ENCODE measurements around the gene UBAC2.

DNA sequence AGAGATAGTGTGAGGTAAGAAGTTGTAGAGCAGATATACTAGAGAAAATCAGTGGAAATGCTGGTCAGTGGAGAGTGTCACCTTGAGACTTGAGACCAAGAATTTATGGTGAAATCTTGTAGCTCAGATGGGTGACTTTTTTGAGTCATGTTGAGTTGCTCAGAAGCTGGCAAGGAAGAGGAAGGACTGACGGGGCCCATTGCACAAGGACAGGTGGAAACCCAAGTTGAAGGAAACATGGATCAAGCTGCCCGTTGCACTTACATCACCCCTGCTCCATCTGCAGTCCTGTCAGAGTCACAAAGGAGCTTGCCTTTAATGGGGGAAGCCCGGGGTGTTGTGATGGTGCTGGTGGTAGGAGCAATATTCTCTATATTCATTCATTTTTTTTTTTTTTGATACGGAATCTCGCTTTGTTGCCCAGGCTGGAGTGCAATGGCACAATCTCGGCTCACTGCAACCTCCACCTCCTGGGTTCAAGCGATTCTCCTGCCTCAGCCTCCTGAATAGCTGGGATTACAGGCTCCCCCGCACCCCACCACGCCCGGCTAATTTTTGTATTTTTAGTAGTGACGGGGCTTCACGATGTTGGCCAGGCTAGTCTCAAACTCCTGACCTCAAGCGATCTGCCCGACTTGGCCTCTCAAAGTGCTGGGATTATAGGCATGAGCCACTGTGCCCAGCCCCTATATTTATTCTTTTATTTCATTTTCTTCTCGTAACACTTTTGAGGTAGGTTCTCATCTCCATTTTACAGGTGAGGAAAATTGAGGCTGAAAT, 27.4 kb downstream of the UBAC2 start:
- TF ChIP-seq, protein P1, sequence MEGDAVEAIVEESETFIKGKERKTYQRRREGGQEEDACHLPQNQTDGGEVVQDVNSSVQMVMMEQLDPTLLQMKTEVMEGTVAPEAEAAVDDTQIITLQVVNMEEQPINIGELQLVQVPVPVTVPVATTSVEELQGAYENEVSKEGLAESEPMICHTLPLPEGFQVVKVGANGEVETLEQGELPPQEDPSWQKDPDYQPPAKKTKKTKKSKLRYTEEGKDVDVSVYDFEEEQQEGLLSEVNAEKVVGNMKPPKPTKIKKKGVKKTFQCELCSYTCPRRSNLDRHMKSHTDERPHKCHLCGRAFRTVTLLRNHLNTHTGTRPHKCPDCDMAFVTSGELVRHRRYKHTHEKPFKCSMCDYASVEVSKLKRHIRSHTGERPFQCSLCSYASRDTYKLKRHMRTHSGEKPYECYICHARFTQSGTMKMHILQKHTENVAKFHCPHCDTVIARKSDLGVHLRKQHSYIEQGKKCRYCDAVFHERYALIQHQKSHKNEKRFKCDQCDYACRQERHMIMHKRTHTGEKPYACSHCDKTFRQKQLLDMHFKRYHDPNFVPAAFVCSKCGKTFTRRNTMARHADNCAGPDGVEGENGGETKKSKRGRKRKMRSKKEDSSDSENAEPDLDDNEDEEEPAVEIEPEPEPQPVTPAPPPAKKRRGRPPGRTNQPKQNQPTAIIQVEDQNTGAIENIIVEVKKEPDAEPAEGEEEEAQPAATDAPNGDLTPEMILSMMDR (conservative IDR thresholded peaks at IDR 0.05; ENCODE audit: low read depth, low read length): no peak
- TF ChIP-seq MAFK (IDR thresholded peaks at IDR 0.05; ENCODE audit: low read depth, low read length): no peak
- TF ChIP-seq, protein P2, sequence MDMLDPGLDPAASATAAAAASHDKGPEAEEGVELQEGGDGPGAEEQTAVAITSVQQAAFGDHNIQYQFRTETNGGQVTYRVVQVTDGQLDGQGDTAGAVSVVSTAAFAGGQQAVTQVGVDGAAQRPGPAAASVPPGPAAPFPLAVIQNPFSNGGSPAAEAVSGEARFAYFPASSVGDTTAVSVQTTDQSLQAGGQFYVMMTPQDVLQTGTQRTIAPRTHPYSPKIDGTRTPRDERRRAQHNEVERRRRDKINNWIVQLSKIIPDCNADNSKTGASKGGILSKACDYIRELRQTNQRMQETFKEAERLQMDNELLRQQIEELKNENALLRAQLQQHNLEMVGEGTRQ (IDR thresholded peaks at IDR 0.05; ENCODE audit: low read depth, low read length): no peak
- TF ChIP-seq RAD21 (IDR thresholded peaks at IDR 0.05; ENCODE audit: low read length): no peak
- no peak for TF ChIP-seq POLR2A (IDR thresholded peaks at IDR 0.05; ENCODE audit: low read depth, low read length)
- no peak for TF ChIP-seq BHLHE40 (IDR thresholded peaks at IDR 0.05; ENCODE audit: low read depth, low read length)
- no peak for TF ChIP-seq MAZ (IDR thresholded peaks at IDR 0.05; ENCODE audit: borderline replicate concordance, low read depth, low read length)
- TF ChIP-seq RCOR1 (IDR thresholded peaks at IDR 0.05; ENCODE audit: insufficient replicate concordance, low read length): no peak
- TF ChIP-seq CEBPB (IDR thresholded peaks at IDR 0.05; ENCODE audit: low read depth, low read length): 0 out of 2 replicates have a peak, but pooled peaks have one; percentile 6
- no peak for TF ChIP-seq RFX5 (IDR thresholded peaks at IDR 0.05; ENCODE audit: low read depth, low read length)
- TF ChIP-seq, protein P3, sequence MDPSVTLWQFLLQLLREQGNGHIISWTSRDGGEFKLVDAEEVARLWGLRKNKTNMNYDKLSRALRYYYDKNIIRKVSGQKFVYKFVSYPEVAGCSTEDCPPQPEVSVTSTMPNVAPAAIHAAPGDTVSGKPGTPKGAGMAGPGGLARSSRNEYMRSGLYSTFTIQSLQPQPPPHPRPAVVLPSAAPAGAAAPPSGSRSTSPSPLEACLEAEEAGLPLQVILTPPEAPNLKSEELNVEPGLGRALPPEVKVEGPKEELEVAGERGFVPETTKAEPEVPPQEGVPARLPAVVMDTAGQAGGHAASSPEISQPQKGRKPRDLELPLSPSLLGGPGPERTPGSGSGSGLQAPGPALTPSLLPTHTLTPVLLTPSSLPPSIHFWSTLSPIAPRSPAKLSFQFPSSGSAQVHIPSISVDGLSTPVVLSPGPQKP (IDR thresholded peaks at IDR 0.05; ENCODE audit: borderline replicate concordance, low read depth, low read length): no peak
- TF ChIP-seq CHD1 (IDR thresholded peaks at IDR 0.05; ENCODE audit: low read depth, low read length): no peak

Data from IMR-90 (cell line).